Endothelial cell of umbilical vein (primary cell): Measurements from ENCODE around the gene CACNA1C. TPM values are rescaled to one million over a fixed set of nuclear protein-coding genes. Genes with fewer than 3 reads are reported as not detected.
A peak's percentile ranks its signal among the peaks of the same experiment; 100 is the strongest.

ENCODE experiments used
- BruUV-seq: library from RNA; stranded (reverse); fragments of 400-500 nt; replicated peaks from 2 replicates; lab custom pipeline; 2021; lab: Mats Ljungman, UMichigan
- CTCF ChIA-PET: fragments of 300-600, 350-600 bp; sonication (Branson Sonifier 250); formaldehyde crosslinking; loops from one replicate; lab custom pipeline; 2021; ENCODE audit warnings: antibody characterized with exemption, inconsistent platforms; lab: Charles Lee
- POLR2A ChIA-PET: fragments of 300-600, 350-600 bp; sonication (Branson Sonifier 250); formaldehyde crosslinking; loops from one replicate; lab custom pipeline; 2021; ENCODE audit warnings: antibody characterized with exemption, inconsistent platforms; lab: Charles Lee
- DNase-seq: peaks from one replicate; pipeline ENCODE4 v3.0.0-alpha.2; 2011; ENCODE audit warnings: low read depth, low spot score
- FAIRE-seq: peaks from 2 replicates; lab custom pipeline; 2011; peaks lifted over from hg19 to GRCh38; lab: Jason Lieb, UNC
- H2AFZ ChIP-seq: 2 replicates; pipeline ENCODE4 v1.6.0; 2012; ENCODE audit warnings: low read depth, low read length, control low read depth, inconsistent platforms
- H3K27ac ChIP-seq: 2 replicates; pipeline ENCODE4 v1.5.1; 2011; ENCODE audit warnings: low read depth, mild to moderate bottlenecking, control low read depth, low read length, moderate library complexity; ENCODE audit not compliant: insufficient read depth
- H3K27me3 ChIP-seq, 2 experiments: 2 replicates each; pipeline versions ENCODE4 v1.6.0 to v1.6.1; 2011; ENCODE audit warnings: low read length in 2 of 2, mixed read lengths in 1 of 2; ENCODE audit not compliant: control insufficient read depth in 2 of 2, insufficient read depth in 2 of 2
- H3K36me3 ChIP-seq, 2 experiments: 2 replicates in 1 of 2; 3 replicates in 1 of 2; pipeline ENCODE4 v1.5.1; 2011; ENCODE audit warnings: low read length in 2 of 2, mild to moderate bottlenecking in 1 of 2, moderate library complexity in 1 of 2; ENCODE audit not compliant: control insufficient read depth in 2 of 2, insufficient read depth in 2 of 2; ENCODE audit errors: extremely low read depth in 1 of 2
- H3K4me1 ChIP-seq: 3 replicates; pipeline ENCODE4 v1.5.1; 2011; ENCODE audit warnings: mild to moderate bottlenecking, low read length; ENCODE audit not compliant: control insufficient read depth, insufficient read depth; ENCODE audit errors: extremely low read depth
- H3K4me2 ChIP-seq: 2 replicates; pipeline ENCODE4 v1.6.1; 2011; ENCODE audit warnings: low read length, control low read depth, mixed read lengths; ENCODE audit not compliant: insufficient read depth
- H3K4me3 ChIP-seq, 3 experiments: fragments of 200-600 bp in 1 of 3; sonication (generic), shearing (Covaris generic) in 1 of 3; replicated peaks in 1 of 3; 2 replicates each; pipeline ENCODE4 v1.5.1; 2011 to 2016; ENCODE audit warnings: control low read depth in 3 of 3, low read length in 3 of 3, mild to moderate bottlenecking in 2 of 3, inconsistent platforms in 1 of 3, low read depth in 1 of 3, moderate library complexity in 1 of 3; ENCODE audit not compliant: insufficient read depth in 1 of 3
- H3K79me2 ChIP-seq: 2 replicates; pipeline ENCODE4 v1.6.0; 2012; ENCODE audit warnings: low read length, inconsistent platforms; ENCODE audit not compliant: control insufficient read depth, insufficient read depth
- H3K9ac ChIP-seq: replicated peaks from 2 replicates; pipeline ENCODE3; 2011; ENCODE audit warnings: low read length, control low read depth; ENCODE audit not compliant: insufficient read depth; ENCODE audit errors: extremely low read depth
- H3K9me1 ChIP-seq: replicated peaks from 3 replicates; pipeline ENCODE4 v1.6.0; 2011; ENCODE audit warnings: mild to moderate bottlenecking, low read length; ENCODE audit not compliant: control insufficient read depth, insufficient read depth; ENCODE audit errors: extremely low read depth
- H3K9me3 ChIP-seq: replicated peaks from 2 replicates; pipeline ENCODE4 v1.5.1; 2012; ENCODE audit warnings: low read length, inconsistent platforms; ENCODE audit not compliant: control insufficient read depth, insufficient read depth
- H4K20me1 ChIP-seq: replicated peaks from 2 replicates; pipeline ENCODE3; 2011; ENCODE audit warnings: mild to moderate bottlenecking, low read length; ENCODE audit not compliant: control insufficient read depth, insufficient read depth; ENCODE audit errors: extremely low read depth
- EZH2 ChIP-seq: IDR thresholded peaks from 2 replicates; pipeline ENCODE4 v1.6.1; 2012; ENCODE audit warnings: borderline replicate concordance, low read depth, mild to moderate bottlenecking, moderate library complexity, low read length, inconsistent platforms; ENCODE audit not compliant: severe bottlenecking
- FOS ChIP-seq: IDR thresholded peaks from 2 replicates; pipeline ENCODE4 v1.6.1; 2011; ENCODE audit warnings: mild to moderate bottlenecking, low read length, moderate library complexity, borderline replicate concordance; ENCODE audit not compliant: insufficient read depth
- GATA2 ChIP-seq: IDR thresholded peaks from 2 replicates; pipeline ENCODE4 v1.7.0; 2011; ENCODE audit warnings: low read depth, mild to moderate bottlenecking, moderate library complexity, mixed read lengths, low read length; ENCODE audit not compliant: insufficient read length, insufficient read depth
- JUN ChIP-seq: IDR thresholded peaks from 2 replicates; pipeline ENCODE4 v1.6.1; 2011; ENCODE audit warnings: borderline replicate concordance, low read depth; ENCODE audit not compliant: insufficient read length, insufficient read depth
- MAX ChIP-seq: IDR thresholded peaks from 2 replicates; pipeline ENCODE4 v1.6.1; 2011; ENCODE audit not compliant: insufficient read depth, insufficient read length
- POLR2AphosphoS5 ChIP-seq: IDR thresholded peaks from 2 replicates; pipeline ENCODE4 v1.6.1; 2012; ENCODE audit warnings: low read depth, mild to moderate bottlenecking, control low read depth, low read length, moderate library complexity; ENCODE audit not compliant: insufficient read depth
- dilution Hi-C: fragments of 300-500 bp; cut with MboI; formaldehyde crosslinking; loops from one replicate; pipeline ENCODE4 v1.15.0; 2019; ENCODE audit warnings: low sequenced_read_pairs; ENCODE audit not compliant: extremely low pct_ligation_motif_present
- intact Hi-C: fragments of 100-400 bp; cut with micrococcal nuclease; formaldehyde crosslinking; loops from one replicate; pipeline ENCODE4 v1.10.0; 2022
- polyA plus RNA-seq, 4 experiments: library from polyadenylated mRNA; depleted of rRNA in 3 of 4; stranded (reverse) in 3 of 4; unstranded in 1 of 4; fragments of >200 nt; gene quantifications; 2 replicates each; pipeline versions ENCODE4 v1.2.1 to v1.2.3, GENCODE V29; 2011 to 2012; ENCODE audit warnings: missing spikeins in 1 of 4
- total RNA-seq: library from RNA; stranded (reverse); gene quantifications from 2 replicates; pipeline ENCODE4 v1.2.3, GENCODE V29; 2021

The CACNA1C gene
- total and polyA plus RNA-seq, 2 donors (not counting 3 experiments of a cell fraction or from before 2014, with no cell fraction given) = not detected

- no TSS peak for BruUV-seq
- H3K9me1 ChIP-seq = no peaks in the 10 kb centered on the region
- no peaks in the 10 kb centered on the region for H3K9me3 ChIP-seq
- DNase-seq (peak; percentile 18), FAIRE-seq (peak; percentile 76)
- H3K9ac ChIP-seq = no peak overlapping the region
- H3K27ac ChIP-seq = no peak overlapping the region
- dilution Hi-C loops = no loop called here
- intact Hi-C loops = loop anchor here (2.0 to 5.0 kb wide), 2 partner anchors 58 to 302 kb away; no protein-coding TSS in a partner anchor
- TF ChIP-seq JUN (peak; percentile 27), FOS (peak; percentile 69), MAX (no peak), EZH2 (no peak), GATA2 (no peak), POLR2AphosphoS5 (no peak)
- ChIA-PET POLR2A (no interaction called here), CTCF (interaction anchor here (1.0 to 1.8 kb wide), 2 partner anchors 48 to 56 kb away, joined by 3 to 5 read pairs; no protein-coding TSS in a partner anchor)
- H3K4me2 ChIP-seq = no peak overlapping the region
- no peaks in the 10 kb centered on the region for H3K36me3 ChIP-seq
- H2AFZ ChIP-seq = no peak overlapping the region
- H4K20me1 ChIP-seq = no peaks in the 10 kb centered on the region
- no peaks in the 10 kb centered on the region for H3K79me2 ChIP-seq
- peaks cover 38% of the 10 kb centered on the region for H3K4me1 ChIP-seq
- H3K27me3 ChIP-seq = peaks cover 0 to 5% of the 10 kb centered on the region in 2 experiments
- no peak overlapping the region for H3K4me3 ChIP-seq
These were observed 286.2 kb downstream of the CACNA1C start for GRCh38 chr12:2338991-2339431.
